Measurements from ENCODE around the gene NCKAP1.

DNA sequence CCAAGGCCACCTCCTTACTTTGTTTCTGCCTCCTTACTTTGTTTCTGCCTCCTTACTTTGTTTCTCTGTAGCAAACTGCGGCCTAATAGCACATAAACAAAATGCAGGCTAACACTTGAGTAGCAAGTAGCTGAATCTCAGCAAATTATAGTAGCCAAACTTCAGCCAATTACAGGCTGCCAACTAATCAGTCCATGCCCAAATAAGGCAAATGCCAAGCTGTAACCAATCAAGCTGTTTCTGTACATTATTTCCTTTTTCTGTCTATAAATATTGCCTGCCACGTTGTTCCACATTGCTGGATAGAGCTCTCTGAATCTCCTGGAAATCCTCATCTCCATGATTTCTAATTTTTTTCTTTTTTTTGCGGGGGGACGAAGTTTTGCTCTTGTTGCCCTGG is 143.1 kb downstream of the NCKAP1 start:
- TF ChIP-seq POLR2AphosphoS5 (IDR thresholded peaks at IDR 0.05; ENCODE audit: borderline replicate concordance, low read depth, low read length) = no peak
- no peak for TF ChIP-seq EZH2 (IDR thresholded peaks at IDR 0.05)
- no peak for TF ChIP-seq FOXP2 (optimal IDR thresholded peaks at IDR 0.05; ENCODE audit: control extremely low read depth, extremely low read length, insufficient read depth)
